Naive thymus-derived CD4-positive, alpha-beta T cell (primary cell): ENCODE data around the gene RGS6. TPM values are rescaled to one million over a fixed set of nuclear protein-coding genes. Genes with fewer than 3 reads are reported as not detected.

Experiments used
- ATAC-seq: fragments of 150-1000 bp; cut with Tn5 transposase; 2 replicates; pipeline ENCODE4 v1.10.0; 2021; ENCODE audit warnings: mild to moderate bottlenecking, moderate library complexity
- CTCF ChIA-PET: fragments of 350-600 bp; sonication (Branson Sonifier 250); formaldehyde crosslinking; loops from one replicate; lab custom pipeline; 2021; ENCODE audit warnings: antibody characterized with exemption; lab: Charles Lee
- POLR2A ChIA-PET: fragments of 350-600 bp; sonication (Branson Sonifier 250); formaldehyde crosslinking; loops from one replicate; lab custom pipeline; 2021; ENCODE audit warnings: antibody characterized with exemption, inconsistent platforms; lab: Charles Lee
- DNase-seq, 9 donors: peaks; one replicate each; pipeline versions ENCODE4 v3.0.0 to v3.0.0-alpha.2; 2020 to 2022; ENCODE audit warnings: mixed read lengths in 1 of 9
- H3K27ac ChIP-seq: one replicate; pipeline ENCODE4 v1.7.0; 2013; ENCODE audit warnings: mild to moderate bottlenecking, low read depth, low read length, moderate library complexity
- H3K27me3 ChIP-seq, 2 donors: one replicate each; pipeline ENCODE4 v1.7.0; 2013; ENCODE audit warnings: low read length in 2 of 2, mild to moderate bottlenecking in 2 of 2, moderate library complexity in 2 of 2; ENCODE audit not compliant: control insufficient read depth in 2 of 2, insufficient read depth in 2 of 2
- H3K36me3 ChIP-seq, 3 experiments: 1 replicate in 2 of 3; 2 replicates in 1 of 3; pipeline ENCODE4 v1.7.0; 2013; ENCODE audit warnings: low read length in 3 of 3, mild to moderate bottlenecking in 3 of 3, moderate library complexity in 1 of 3; ENCODE audit not compliant: insufficient read depth in 3 of 3, control insufficient read depth in 2 of 3
- H3K4me1 ChIP-seq, 2 donors: one replicate each; pipeline ENCODE4 v1.7.0; 2013; ENCODE audit warnings: low read length in 2 of 2, mild to moderate bottlenecking in 2 of 2, moderate library complexity in 1 of 2; ENCODE audit not compliant: control insufficient read depth in 2 of 2, insufficient read depth in 2 of 2
- H3K4me3 ChIP-seq: 2 replicates; pipeline ENCODE4 v1.7.0; 2013; ENCODE audit warnings: mild to moderate bottlenecking, low read length
- H3K9me3 ChIP-seq, 3 experiments: 1 replicate in 2 of 3; 2 replicates in 1 of 3; pipeline ENCODE4 v1.7.0; 2013; ENCODE audit warnings: low read length in 3 of 3; ENCODE audit not compliant: control insufficient read depth in 2 of 3
- H3K27ac Mint-ChIP-seq, 9 donors: one replicate each; pipeline ENCODE4 v1.8.0; 2020 to 2022; ENCODE audit warnings: mixed read lengths in 9 of 9, mild to moderate bottlenecking in 8 of 9, moderate library complexity in 5 of 9, inconsistent platforms in 2 of 9
- H3K27me3 Mint-ChIP-seq, 5 donors: one replicate each; pipeline ENCODE4 v1.8.0; 2021 to 2022; ENCODE audit warnings: mixed read lengths in 5 of 5, mild to moderate bottlenecking in 1 of 5
- H3K36me3 Mint-ChIP-seq, 5 donors: one replicate each; pipeline ENCODE4 v1.8.0; 2020 to 2022; ENCODE audit warnings: mixed read lengths in 5 of 5, mild to moderate bottlenecking in 3 of 5, inconsistent platforms in 1 of 5
- H3K4me1 Mint-ChIP-seq, 7 donors: one replicate each; pipeline ENCODE4 v1.8.0; 2020 to 2022; ENCODE audit warnings: mixed read lengths in 7 of 7, mild to moderate bottlenecking in 3 of 7, inconsistent platforms in 1 of 7
- H3K4me3 Mint-ChIP-seq, 10 donors: one replicate each; pipeline ENCODE4 v1.8.0; 2020 to 2022; ENCODE audit warnings: mild to moderate bottlenecking in 10 of 10, mixed read lengths in 10 of 10, moderate library complexity in 6 of 10, inconsistent platforms in 2 of 10
- H3K9me3 Mint-ChIP-seq, 11 donors: one replicate each; pipeline ENCODE4 v1.8.0; 2020 to 2022; ENCODE audit warnings: mixed read lengths in 11 of 11, mild to moderate bottlenecking in 4 of 11, inconsistent platforms in 1 of 11, moderate library complexity in 1 of 11
- intact Hi-C, 2 donors: fragments of 100-400 bp; cut with micrococcal nuclease; formaldehyde crosslinking; loops; one replicate each; pipeline ENCODE4 v1.15.1; 2023
- polyA plus RNA-seq, 2 donors: library from polyadenylated mRNA; unstranded; fragments of 300-500 nt; fragmentation: Illumina TruSeq; gene quantifications; one replicate each; pipeline ENCODE4 v1.2.3, GENCODE V29; 2021
- total RNA-seq, 6 experiments: library from RNA in 5 of 6; stranded (reverse) in 5 of 6; gene quantifications; 1 replicate in 5 of 6; 2 replicates in 1 of 6; pipeline ENCODE4 v1.2.3 and lab custom pipeline; 2021 to 2026

Gene RGS6
- total and polyA plus RNA-seq, 7 experiments from 2014 or later, result 0.29 to 0.97 TPM; not detected in 5

GRCh38 chr14:72311116-72311515, 378.9 kb downstream of the RGS6 start:
- POLR2A ChIA-PET, result no interaction called here
- H3K9me3 Mint-ChIP-seq, result peaks cover under 1 to 15% (median 4%) of the 10 kb centered on the region in 11 donors

GRCh38 chr14:72311516-72311915, 379.3 kb downstream of the RGS6 start:
- no peaks in the 10 kb centered on the region for H3K4me1 ChIP-seq
- POLR2A ChIA-PET, result no interaction called here
- no peaks in the 10 kb centered on the region for H3K36me3 ChIP-seq
- no peaks in the 10 kb centered on the region for H3K9me3 ChIP-seq
- Mint-ChIP-seq H3K4me3 (no peak overlapping the region), H3K36me3 (no peaks in the 10 kb centered on the region), H3K9me3 (peaks cover 0 to 12% (median 2%) of the 10 kb centered on the region in 11 donors), H3K27me3 (peaks cover 17 to 29% (median 24%) of the 10 kb centered on the region in 5 donors), H3K4me1 (no peaks in the 10 kb centered on the region), H3K27ac (no peak overlapping the region)
- H3K4me3 ChIP-seq, result no peak overlapping the region
- DNase-seq, result no peak
- no peak overlapping the region for H3K27ac ChIP-seq
- ATAC-seq, result no peak
- H3K27me3 ChIP-seq, result no peaks in the 10 kb centered on the region
- CTCF ChIA-PET, result no interaction called here
- intact Hi-C loops, result no loop called here

More at GRCh38 chr14:72311116-72311515, 378.9 kb downstream of the RGS6 start:
- H3K4me1 ChIP-seq, result no peaks in the 10 kb centered on the region
- H3K27ac Mint-ChIP-seq, result no peak overlapping the region
- ATAC-seq (no peak), DNase-seq (no peak)
- H3K27me3 Mint-ChIP-seq, result peaks cover 17 to 29% (median 23%) of the 10 kb centered on the region in 5 donors
- CTCF ChIA-PET, result no interaction called here
- peaks cover 0 to 1% (median 0%) of the 10 kb centered on the region in 5 donors for H3K36me3 Mint-ChIP-seq
- no peak overlapping the region for H3K4me3 Mint-ChIP-seq
- no peaks in the 10 kb centered on the region for H3K27me3 ChIP-seq
- H3K36me3 ChIP-seq, result no peaks in the 10 kb centered on the region
- intact Hi-C loops, result no loop called here
- H3K4me3 ChIP-seq, result no peak overlapping the region
- no peaks in the 10 kb centered on the region for H3K9me3 ChIP-seq
- H3K4me1 Mint-ChIP-seq, result no peaks in the 10 kb centered on the region
- no peak overlapping the region for H3K27ac ChIP-seq

- intact Hi-C loops, result no loop called here
- no peak overlapping the region for H3K27ac ChIP-seq
- H3K9me3 ChIP-seq, result no peaks in the 10 kb centered on the region
- H3K4me1 ChIP-seq, result no peaks in the 10 kb centered on the region
- no peak overlapping the region for H3K4me3 Mint-ChIP-seq
- ChIA-PET CTCF (no interaction called here), POLR2A (no interaction called here)
- no peaks in the 10 kb centered on the region for H3K36me3 ChIP-seq
- peaks cover 0 to 11% (median 0%) of the 10 kb centered on the region in 7 donors for H3K4me1 Mint-ChIP-seq
- no peak for DNase-seq
- H3K27me3 Mint-ChIP-seq, result peaks cover 18 to 42% (median 33%) of the 10 kb centered on the region in 5 donors
- no peak overlapping the region for H3K4me3 ChIP-seq
- H3K9me3 Mint-ChIP-seq, result peaks cover 0 to 14% (median 0%) of the 10 kb centered on the region in 11 donors
- H3K27me3 ChIP-seq, result no peaks in the 10 kb centered on the region
- H3K36me3 Mint-ChIP-seq, result peaks cover 0 to 5% (median 0%) of the 10 kb centered on the region in 5 donors
- no peak for ATAC-seq
- no peak overlapping the region for H3K27ac Mint-ChIP-seq
These were observed 382.7 kb downstream of the RGS6 start for GRCh38 chr14:72314808-72315435.

- ChIA-PET POLR2A (no interaction called here), CTCF (no interaction called here)
- Mint-ChIP-seq H3K36me3 (peaks cover 0 to 5% (median 0%) of the 10 kb centered on the region in 5 donors), H3K4me1 (peaks cover 0 to 11% (median 0%) of the 10 kb centered on the region in 7 donors), H3K27me3 (peaks cover 15 to 38% (median 30%) of the 10 kb centered on the region in 5 donors), H3K9me3 (peaks cover 0 to 14% (median 0%) of the 10 kb centered on the region in 11 donors), H3K27ac (no peak overlapping the region), H3K4me3 (no peak overlapping the region)
- no peak for ATAC-seq
- Histone ChIP-seq H3K9me3 (no peaks in the 10 kb centered on the region), H3K36me3 (no peaks in the 10 kb centered on the region), H3K27me3 (no peaks in the 10 kb centered on the region), H3K4me3 (no peak overlapping the region), H3K4me1 (no peaks in the 10 kb centered on the region), H3K27ac (no peak overlapping the region)
- intact Hi-C loops, result no loop called here
- DNase-seq, result no peak
These were observed 383.5 kb downstream of the RGS6 start for GRCh38 chr14:72315714-72316113.

- POLR2A ChIA-PET, result no interaction called here
- peaks cover 0 to 13% (median 5%) of the 10 kb centered on the region in 11 donors for H3K9me3 Mint-ChIP-seq
These were observed 386.4 kb downstream of the RGS6 start for GRCh38 chr14:72318648-72319047.

GRCh38 chr14:72332046-72332445, 399.8 kb downstream of the RGS6 start:
- no peak overlapping the region for H3K4me3 ChIP-seq
- H3K36me3 ChIP-seq, result no peaks in the 10 kb centered on the region
- DNase-seq, result no peak
- intact Hi-C loops, result no loop called here
- Mint-ChIP-seq H3K4me3 (no peak overlapping the region), H3K9me3 (peaks cover 0 to 6% (median 0%) of the 10 kb centered on the region in 11 donors), H3K27me3 (peaks cover 12 to 19% (median 12%) of the 10 kb centered on the region in 5 donors), H3K27ac (no peak overlapping the region), H3K4me1 (no peaks in the 10 kb centered on the region), H3K36me3 (no peaks in the 10 kb centered on the region)
- ChIA-PET POLR2A (no interaction called here), CTCF (no interaction called here)
- H3K27me3 ChIP-seq, result no peaks in the 10 kb centered on the region
- no peak overlapping the region for H3K27ac ChIP-seq
- H3K4me1 ChIP-seq, result no peaks in the 10 kb centered on the region
- no peaks in the 10 kb centered on the region for H3K9me3 ChIP-seq
- ATAC-seq, result peak; percentile 22

More at GRCh38 chr14:72318648-72319047, 386.4 kb downstream of the RGS6 start:
- Mint-ChIP-seq H3K4me1 (peaks cover 0 to 11% (median 0%) of the 10 kb centered on the region in 7 donors), H3K27me3 (peaks cover 12 to 35% (median 28%) of the 10 kb centered on the region in 5 donors), H3K27ac (no peak overlapping the region), H3K36me3 (peaks cover 0 to 5% (median 0%) of the 10 kb centered on the region in 5 donors), H3K4me3 (peak overlapping the region in 1 of 10 donors; percentile 30)
- CTCF ChIA-PET, result no interaction called here
- H3K9me3 ChIP-seq, result no peaks in the 10 kb centered on the region
- no peak overlapping the region for H3K4me3 ChIP-seq
- no peak overlapping the region for H3K27ac ChIP-seq
- no peak for ATAC-seq
- H3K27me3 ChIP-seq, result no peaks in the 10 kb centered on the region
- H3K36me3 ChIP-seq, result no peaks in the 10 kb centered on the region
- intact Hi-C loops, result no loop called here
- no peaks in the 10 kb centered on the region for H3K4me1 ChIP-seq
- DNase-seq, result no peak

GRCh38 chr14:72332871-72333270, 400.6 kb downstream of the RGS6 start:
- H3K4me3 Mint-ChIP-seq, result no peak overlapping the region
- ATAC-seq (no peak), DNase-seq (no peak)
- no peaks in the 10 kb centered on the region for H3K36me3 Mint-ChIP-seq
- Histone ChIP-seq H3K4me3 (no peak overlapping the region), H3K36me3 (no peaks in the 10 kb centered on the region), H3K27ac (no peak overlapping the region), H3K9me3 (no peaks in the 10 kb centered on the region), H3K4me1 (no peaks in the 10 kb centered on the region), H3K27me3 (no peaks in the 10 kb centered on the region)
- H3K9me3 Mint-ChIP-seq, result peaks cover 0 to 6% (median 0%) of the 10 kb centered on the region in 11 donors
- intact Hi-C loops, result no loop called here
- no peak overlapping the region for H3K27ac Mint-ChIP-seq
- no peaks in the 10 kb centered on the region for H3K4me1 Mint-ChIP-seq
- H3K27me3 Mint-ChIP-seq, result peaks cover 12 to 19% (median 12%) of the 10 kb centered on the region in 5 donors
- CTCF ChIA-PET, result no interaction called here
- POLR2A ChIA-PET, result no interaction called here
